Right lobe of liver (tissue), 6 donors: Measurements from ENCODE around the gene CAMTA1. TPM values are rescaled to one million over a fixed set of nuclear protein-coding genes. Genes with fewer than 3 reads are reported as not detected.

Source experiments
- ATAC-seq, 4 donors: fragments of 200-7000 bp; cut with Tn5 transposase; one replicate each; pipeline ENCODE4 v1.9.1; 2020; ENCODE audit warnings: mild to moderate bottlenecking in 4 of 4, moderate library complexity in 4 of 4
- DNase-seq, 3 donors: peaks; one replicate each; pipeline ENCODE4 v3.0.0-alpha.2; 2020
- H3K27ac ChIP-seq, 3 donors: fragments of 200-600 bp; one replicate each; pipeline ENCODE4 v1.8.0; 2022
- H3K27me3 ChIP-seq, 2 donors: fragments of 200-600 bp; one replicate each; pipeline ENCODE4 v1.8.0; 2022
- H3K36me3 ChIP-seq, 4 donors: fragments of 200-600 bp; sonication (generic) in 1 of 4; one replicate each; pipeline versions ENCODE4 v1.5.1 to v1.8.0; 2017 to 2022; ENCODE audit warnings: control low read depth in 1 of 4
- H3K4me1 ChIP-seq, 4 donors: fragments of 200-600 bp; sonication (generic) in 1 of 4; one replicate each; pipeline versions ENCODE4 v1.5.1 to v1.8.0; 2017 to 2022; ENCODE audit warnings: control low read depth in 1 of 4
- H3K4me3 ChIP-seq, 3 donors: fragments of 200-600 bp; one replicate each; pipeline ENCODE4 v1.8.0; 2022
- H3K9me3 ChIP-seq, 4 donors: fragments of 200-600 bp; sonication (generic) in 1 of 4; one replicate each; pipeline versions ENCODE4 v1.5.1 to v1.8.0; 2017 to 2022; ENCODE audit warnings: control low read depth in 1 of 4
- POLR2A ChIP-seq: fragments of 450-650 bp; IDR thresholded peaks from one replicate; pipeline ENCODE4 v1.6.1; 2017; ENCODE audit warnings: antibody characterized with exemption, mild to moderate bottlenecking
- WGBS: methylation state at CpG from one replicate; pipeline ENCODE4 v1.1.6; 2018; ENCODE audit warnings: low coverage, low lambda C conversion rate; ENCODE audit not compliant: insufficient coverage; ENCODE audit errors: missing lambda C conversion rate; 5-methylcytosine and 5-hydroxymethylcytosine counted together
- intact Hi-C, 2 donors: fragments of 100-400 bp; cut with DNase I; formaldehyde crosslinking; loops; one replicate each; pipeline versions ENCODE4 v1.11.2 to v1.14.1; 2022
- total RNA-seq, 6 experiments: library from RNA; depleted of rRNA in 2 of 6; stranded (reverse); fragments of >200 nt in 2 of 6; fragmentation: NEBNext Ultra II Directional in 3 of 6; extraction: Animal tissue kit (Norgen Biotek cat#: 25700) in 3 of 6; gene quantifications; one replicate each; pipeline versions ENCODE4 v1.1.0 to v1.2.4, GENCODE V29; 2016 to 2023
- TF ChIP-seq, protein P1 (sequence below), 4 donors: fragments of 200-600 bp in 3 of 4; fragments of 450-650 bp in 1 of 4; IDR thresholded peaks; one replicate each; pipeline versions ENCODE4 v1.5.1 to v1.8.0; 2016 to 2022; ENCODE audit warnings: antibody characterized with exemption in 4 of 4, mild to moderate bottlenecking in 2 of 4
- donor health status: DM: no; HTN: yes; CAD: no.
- donor health status: DM: no; HTN: no; CAD: no.
- donor health status: DM: no; HTN: no; CAD: no.
- donor health status: DM: no; HTN: yes; CAD: no.
- donor health status: DM: no; HTN: yes; CAD: no.

The CAMTA1 gene
- total RNA-seq, 6 experiments from 2014 or later: 32.3 to 49.4 (median 37.2) TPM

DNA sequence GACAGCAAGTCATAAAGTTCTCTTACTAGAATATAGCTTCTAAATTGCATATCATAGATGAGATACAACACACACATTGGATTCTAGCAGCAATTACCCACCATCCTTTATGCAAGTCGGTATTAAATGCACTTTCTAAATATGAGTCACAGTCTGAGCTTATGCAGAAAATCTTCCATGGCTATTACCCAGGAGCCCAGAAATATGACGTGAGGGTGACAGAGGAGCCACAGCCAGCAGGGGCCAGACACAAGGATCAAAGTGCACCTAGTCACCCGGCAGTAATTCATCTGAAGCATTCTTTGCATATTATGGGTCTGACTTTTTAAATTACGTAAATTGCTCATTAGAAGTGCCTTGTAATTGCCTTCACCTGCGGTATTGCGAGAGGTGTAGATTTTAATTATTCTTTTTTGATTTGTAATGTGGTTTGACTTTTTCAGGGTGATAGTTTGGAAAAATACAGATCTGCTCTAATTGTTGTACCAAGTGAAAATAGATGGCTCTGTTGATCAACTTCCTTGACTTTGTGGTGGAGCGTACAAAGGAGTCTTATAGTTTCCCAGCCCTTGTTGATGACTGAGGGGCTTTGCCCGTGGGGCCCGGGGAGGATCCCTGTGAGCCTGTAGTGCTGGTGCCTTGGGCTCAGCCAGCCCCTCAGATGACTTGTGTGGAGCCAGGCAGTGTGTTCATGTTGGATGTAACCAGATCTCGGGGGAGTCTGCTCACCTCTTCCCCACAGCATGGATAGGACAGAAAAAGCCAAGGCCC is 515.8 kb downstream of the CAMTA1 start:
- WGBS: 65% methylated on average over 8 of the region's 10 CpGs
- Histone ChIP-seq H3K4me3 (no peak overlapping the region), H3K27ac (no peak overlapping the region)

DNA sequence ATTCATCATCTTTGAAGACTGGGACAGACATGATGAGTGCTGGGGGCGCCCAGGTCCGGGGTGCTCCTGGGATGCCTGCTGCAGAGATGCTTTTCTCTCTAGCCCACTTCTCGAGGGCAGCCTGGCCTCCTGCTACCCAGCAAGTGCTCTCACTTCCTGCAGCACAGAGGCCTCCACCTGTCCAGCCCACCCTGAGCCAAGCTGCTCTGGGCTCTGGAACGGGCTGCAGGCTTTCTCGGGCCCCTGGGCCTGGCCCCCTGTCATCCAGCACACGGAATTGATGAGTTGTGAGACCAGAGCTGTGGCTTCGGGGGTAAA is 516.4 kb downstream of the CAMTA1 start:
- no peaks in the 10 kb centered on the region for H3K9me3 ChIP-seq
- H3K27me3 ChIP-seq: no peaks in the 10 kb centered on the region
- H3K4me1 ChIP-seq: no peaks in the 10 kb centered on the region
- H3K4me3 ChIP-seq: no peak overlapping the region
- 62% methylated on average over 4 of the region's 7 CpGs for WGBS
- intact Hi-C loops: no loop called here
- no peak overlapping the region for H3K27ac ChIP-seq
- ATAC-seq (no peak), DNase-seq (no peak)
- TF ChIP-seq, protein P1, sequence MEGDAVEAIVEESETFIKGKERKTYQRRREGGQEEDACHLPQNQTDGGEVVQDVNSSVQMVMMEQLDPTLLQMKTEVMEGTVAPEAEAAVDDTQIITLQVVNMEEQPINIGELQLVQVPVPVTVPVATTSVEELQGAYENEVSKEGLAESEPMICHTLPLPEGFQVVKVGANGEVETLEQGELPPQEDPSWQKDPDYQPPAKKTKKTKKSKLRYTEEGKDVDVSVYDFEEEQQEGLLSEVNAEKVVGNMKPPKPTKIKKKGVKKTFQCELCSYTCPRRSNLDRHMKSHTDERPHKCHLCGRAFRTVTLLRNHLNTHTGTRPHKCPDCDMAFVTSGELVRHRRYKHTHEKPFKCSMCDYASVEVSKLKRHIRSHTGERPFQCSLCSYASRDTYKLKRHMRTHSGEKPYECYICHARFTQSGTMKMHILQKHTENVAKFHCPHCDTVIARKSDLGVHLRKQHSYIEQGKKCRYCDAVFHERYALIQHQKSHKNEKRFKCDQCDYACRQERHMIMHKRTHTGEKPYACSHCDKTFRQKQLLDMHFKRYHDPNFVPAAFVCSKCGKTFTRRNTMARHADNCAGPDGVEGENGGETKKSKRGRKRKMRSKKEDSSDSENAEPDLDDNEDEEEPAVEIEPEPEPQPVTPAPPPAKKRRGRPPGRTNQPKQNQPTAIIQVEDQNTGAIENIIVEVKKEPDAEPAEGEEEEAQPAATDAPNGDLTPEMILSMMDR (IDR thresholded peaks at IDR 0.05): no peak
- no peak for TF ChIP-seq POLR2A
- H3K36me3 ChIP-seq: no peaks in the 10 kb centered on the region

More for the DNA sequence above, 515.8 kb downstream of the CAMTA1 start:
- no peak for DNase-seq
- peak in 2 of 4 donors; percentile 10 to 33 for ATAC-seq
- Histone ChIP-seq H3K9me3 (no peaks in the 10 kb centered on the region), H3K27me3 (no peaks in the 10 kb centered on the region), H3K4me1 (no peaks in the 10 kb centered on the region), H3K36me3 (no peaks in the 10 kb centered on the region)
- no peak for TF ChIP-seq POLR2A
- TF ChIP-seq, protein P1 (IDR thresholded peaks at IDR 0.05): no peak
- intact Hi-C loops: no loop called here

DNA sequence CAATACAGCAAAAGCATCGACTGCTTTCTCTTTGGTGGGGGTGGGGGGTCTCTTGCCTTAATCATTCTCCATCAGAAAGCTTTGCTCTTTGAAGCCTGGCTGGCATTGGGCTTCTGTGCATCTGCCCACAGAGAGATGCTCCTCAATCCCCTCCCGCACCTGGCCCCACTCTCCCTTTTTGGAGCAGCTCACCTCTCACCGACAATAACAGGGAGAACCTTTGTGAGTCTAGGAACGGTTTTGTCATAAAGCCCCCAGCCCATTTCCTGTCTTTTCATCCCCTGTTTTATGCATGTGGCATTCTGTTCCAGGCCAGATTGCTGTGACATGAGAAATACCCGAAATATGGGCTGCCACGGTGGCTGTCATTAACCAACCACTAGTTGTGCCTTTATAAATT is 516.9 kb downstream of the CAMTA1 start:
- TF ChIP-seq, protein P1 (IDR thresholded peaks at IDR 0.05): no peak
- no peak for TF ChIP-seq POLR2A
- Histone ChIP-seq H3K27me3 (no peaks in the 10 kb centered on the region), H3K4me1 (no peaks in the 10 kb centered on the region), H3K27ac (no peak overlapping the region), H3K9me3 (no peaks in the 10 kb centered on the region), H3K4me3 (no peak overlapping the region), H3K36me3 (no peaks in the 10 kb centered on the region)
- DNase-seq: no peak
- intact Hi-C loops: no loop called here
- 53% methylated on average over 6 of the region's 6 CpGs for WGBS
- no peak for ATAC-seq

DNA sequence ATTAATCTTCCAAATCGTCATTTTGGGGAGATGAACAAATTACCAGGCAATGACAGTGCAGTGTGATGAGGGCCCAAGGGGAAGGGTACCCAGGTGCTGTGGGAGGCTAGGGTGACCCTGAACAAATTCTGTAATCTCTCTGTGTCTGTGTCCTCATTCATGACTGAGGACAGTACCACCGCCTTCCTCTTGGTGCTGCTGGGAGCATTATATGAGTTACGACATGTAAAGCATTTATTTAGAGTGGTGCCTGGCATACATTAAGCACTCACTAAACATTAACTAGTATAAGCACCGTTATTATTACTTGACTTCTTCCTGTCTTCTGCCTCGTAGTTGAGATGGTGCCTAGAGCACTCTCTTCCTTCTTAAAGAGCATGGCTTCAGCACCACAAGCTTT is 517.6 kb downstream of the CAMTA1 start:
- no peaks in the 10 kb centered on the region for H3K9me3 ChIP-seq
- no peak overlapping the region for H3K4me3 ChIP-seq
- no peak for DNase-seq
- no peak for ATAC-seq
- TF ChIP-seq, protein P1 (IDR thresholded peaks at IDR 0.05): no peak
- TF ChIP-seq POLR2A: no peak
- no peaks in the 10 kb centered on the region for H3K27me3 ChIP-seq
- 44% methylated on average over 3 of the region's 5 CpGs for WGBS
- H3K27ac ChIP-seq: no peak overlapping the region
- H3K36me3 ChIP-seq: no peaks in the 10 kb centered on the region
- intact Hi-C loops: no loop called here
- no peaks in the 10 kb centered on the region for H3K4me1 ChIP-seq
